Erythroblast (primary cell): Measurements from ENCODE around the gene CFAP251.

Experiments
- GATA1 ChIP-seq: IDR thresholded peaks from 2 replicates; pipeline ENCODE4 v1.6.1; 2011; ENCODE audit warnings: low read depth, mild to moderate bottlenecking, control low read depth, low read length, moderate library complexity
- POLR2A ChIP-seq: IDR thresholded peaks from 2 replicates; pipeline ENCODE4 v1.6.1; 2011; ENCODE audit warnings: mild to moderate bottlenecking, low read length

DNA sequence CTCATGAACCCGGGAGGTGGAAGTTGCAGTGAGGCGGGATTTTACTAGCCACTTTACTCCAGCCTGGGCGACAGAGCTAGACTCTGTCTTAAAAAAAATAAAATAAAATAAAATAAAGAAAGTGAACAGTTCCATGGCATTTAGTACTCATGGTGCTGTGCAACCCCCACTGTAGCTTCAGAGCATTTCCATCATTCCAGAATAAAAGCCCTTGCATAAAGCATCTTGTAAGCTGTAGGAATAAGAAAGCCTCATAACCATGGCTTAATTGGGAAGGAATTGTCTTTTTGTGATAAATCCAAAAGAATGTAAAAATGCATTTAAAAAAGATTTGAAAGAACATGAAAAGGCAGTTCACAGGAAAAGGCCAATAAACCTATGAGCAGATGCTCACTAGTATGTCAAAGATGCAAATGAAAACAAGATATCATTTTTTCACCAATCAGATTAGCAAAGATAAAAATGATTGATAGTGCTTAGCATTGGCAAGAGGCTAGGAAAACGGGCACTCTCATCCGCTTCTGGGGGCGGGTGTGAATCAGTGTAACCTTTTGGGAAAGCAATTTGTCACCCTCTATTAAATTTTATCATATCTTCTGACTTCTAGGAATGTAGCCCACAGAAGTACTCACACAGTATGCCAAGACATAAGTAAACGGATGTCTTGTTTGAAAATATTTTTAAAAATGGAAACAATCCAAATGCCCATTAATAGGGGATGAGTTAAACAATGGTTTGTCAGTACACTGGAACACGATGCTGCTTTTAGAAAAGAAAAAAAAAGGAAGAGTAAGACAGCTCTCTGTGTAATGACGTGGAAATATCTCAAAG, 46.6 kb downstream of the CFAP251 start:
- no peak for TF ChIP-seq POLR2A
- no peak for TF ChIP-seq GATA1
